HepG2 (cell line): ENCODE data around the gene KARS1. TPM values are rescaled to one million over a fixed set of nuclear protein-coding genes. Genes with fewer than 3 reads are reported as not detected.
A peak's percentile ranks its signal among the peaks of the same experiment; 100 is the strongest.

Experiments used
- ATM ChIP-seq: fragments of 450-650 bp; IDR thresholded peaks from 2 replicates; pipeline ENCODE4 v1.7.1; 2017; ENCODE audit warnings: mild to moderate bottlenecking, borderline replicate concordance
- FOXC1 ChIP-seq: sonication (generic); formaldehyde crosslinking; IDR thresholded peaks from 2 replicates; pipeline ENCODE4 v1.8.0; 2022; ENCODE audit warnings: mild to moderate bottlenecking, missing genetic modification reagents, borderline replicate concordance
- GRHL1 ChIP-seq: sonication (generic); formaldehyde crosslinking; conservative IDR thresholded peaks from 2 replicates; pipeline ENCODE4 v1.8.0; 2022; ENCODE audit warnings: missing genetic modification reagents
- IRF1 ChIP-seq: sonication (generic); formaldehyde crosslinking; IDR thresholded peaks from 2 replicates; pipeline ENCODE4 v1.4.0; 2020; ENCODE audit warnings: low read depth, mild to moderate bottlenecking, missing genetic modification reagents
- ISL2 ChIP-seq: sonication (generic); formaldehyde crosslinking; IDR thresholded peaks from 2 replicates; pipeline ENCODE4 v1.5.0; 2020; ENCODE audit warnings: missing genetic modification reagents
- KAT8 ChIP-seq: IDR thresholded peaks from 2 replicates; pipeline ENCODE4 v1.6.1; 2016; ENCODE audit warnings: missing genetic modification reagents, missing compliant biosample characterization
- MXD1 ChIP-seq: sonication (generic); formaldehyde crosslinking; IDR thresholded peaks from 2 replicates; pipeline ENCODE4 v1.4.0; 2020; ENCODE audit warnings: mild to moderate bottlenecking, missing genetic modification reagents
- NCOA2 ChIP-seq: sonication (generic); formaldehyde crosslinking; IDR thresholded peaks from 2 replicates; pipeline ENCODE4 v1.8.0; 2022; ENCODE audit warnings: inconsistent platforms
- NFATC3 ChIP-seq: sonication (generic); formaldehyde crosslinking; IDR thresholded peaks from 2 replicates; pipeline ENCODE4 v1.5.1; 2020; ENCODE audit warnings: mild to moderate bottlenecking, missing genetic modification reagents
- NFIB ChIP-seq: sonication (generic); formaldehyde crosslinking; IDR thresholded peaks from 2 replicates; pipeline ENCODE4 v1.9.0; 2021; ENCODE audit warnings: missing genetic modification reagents, mild to moderate bottlenecking, borderline replicate concordance
- NR2F2 ChIP-seq: IDR thresholded peaks from 2 replicates; pipeline ENCODE4 v1.6.1; 2012; ENCODE audit warnings: low read depth, inconsistent platforms, borderline replicate concordance
- RBM22 ChIP-seq: fragments of 200-400 bp; formaldehyde crosslinking; optimal IDR thresholded peaks from 2 replicates; pipeline ENCODE3; 2017; ENCODE audit warnings: mild to moderate bottlenecking, low read length, moderate library complexity
- SUZ12 ChIP-seq: fragments of 150-350 bp; IDR thresholded peaks from 2 replicates; pipeline ENCODE4 v1.6.1; 2014; ENCODE audit warnings: low read depth, low read length
- SYNCRIP ChIP-seq: fragments of 200-400 bp; formaldehyde crosslinking; IDR thresholded peaks from 2 replicates; pipeline ENCODE4 v1.6.1; 2018; ENCODE audit warnings: mild to moderate bottlenecking, low read depth, low read length; ENCODE audit not compliant: insufficient read depth
- ZBTB37 ChIP-seq: sonication (generic); formaldehyde crosslinking; IDR thresholded peaks from 2 replicates; pipeline ENCODE4 v1.4.0; 2020; ENCODE audit warnings: mild to moderate bottlenecking, missing genetic modification reagents
- ZNF230 ChIP-seq: sonication (generic); formaldehyde crosslinking; IDR thresholded peaks from 2 replicates; pipeline ENCODE4 v1.4.0; 2020; ENCODE audit warnings: mild to moderate bottlenecking, missing genetic modification reagents
- ZNF232 ChIP-seq: sonication (generic); formaldehyde crosslinking; IDR thresholded peaks from 2 replicates; pipeline ENCODE4 v1.4.0; 2020; ENCODE audit warnings: missing genetic modification reagents, borderline replicate concordance
- ZNF274 ChIP-seq: sonication (generic); formaldehyde crosslinking; IDR thresholded peaks from 2 replicates; pipeline ENCODE4 v1.5.1; 2020; ENCODE audit warnings: mild to moderate bottlenecking, missing genetic modification reagents
- ZNF34 ChIP-seq: sonication (generic); formaldehyde crosslinking; IDR thresholded peaks from 2 replicates; pipeline ENCODE4 v1.4.0; 2020; ENCODE audit warnings: mild to moderate bottlenecking, missing genetic modification reagents, borderline replicate concordance
- ZNF547 ChIP-seq: sonication (generic); formaldehyde crosslinking; IDR thresholded peaks from 2 replicates; pipeline ENCODE4 v1.5.1; 2020; ENCODE audit warnings: mild to moderate bottlenecking, missing genetic modification reagents
- ZNF598 ChIP-seq: sonication (generic); formaldehyde crosslinking; IDR thresholded peaks from 2 replicates; pipeline ENCODE4 v1.5.1; 2020; ENCODE audit warnings: mild to moderate bottlenecking, missing genetic modification reagents, borderline replicate concordance
- ZNF619 ChIP-seq: sonication (generic); formaldehyde crosslinking; IDR thresholded peaks from 2 replicates; pipeline ENCODE4 v1.4.0; 2020; ENCODE audit warnings: mild to moderate bottlenecking, missing genetic modification reagents
- ZSCAN12 ChIP-seq: sonication (generic); formaldehyde crosslinking; IDR thresholded peaks from 2 replicates; pipeline ENCODE4 v1.9.0; 2021; ENCODE audit warnings: mild to moderate bottlenecking, missing genetic modification reagents
- ZUFSP ChIP-seq: sonication (generic); formaldehyde crosslinking; IDR thresholded peaks from 2 replicates; pipeline ENCODE4 v1.9.0; 2021; ENCODE audit warnings: missing genetic modification reagents, mild to moderate bottlenecking, borderline replicate concordance
- polyA plus RNA-seq, 8 experiments: library from polyadenylated mRNA; depleted of rRNA in 3 of 8; stranded (reverse) in 7 of 8; unstranded in 1 of 8; fragments of >200 nt; fragmentation: Illumina TruSeq in 4 of 8; extraction: Trizol in 4 of 8; gene quantifications; 2 replicates each; pipeline versions ENCODE4 v1.2.1 to v1.2.3, GENCODE V29; 2011 to 2016; ENCODE audit warnings: low read depth in 4 of 8, missing spikeins in 1 of 8, mixed read lengths in 1 of 8; ENCODE audit not compliant: insufficient read depth in 1 of 8
- total RNA-seq, 5 experiments: library from RNA; depleted of rRNA; stranded (reverse); fragments of >200 nt; fragmentation: Illumina TruSeq; extraction: Trizol; gene quantifications; 2 replicates each; pipeline ENCODE4 v1.2.3, GENCODE V29; 2016; ENCODE audit warnings: low read depth in 1 of 5

The KARS1 gene
- total and polyA plus RNA-seq, 2 of the 13 experiments (the other 11 are each of a cell fraction or from before 2014, with no cell fraction given): 141 to 276 TPM

- no peak for TF ChIP-seq ZBTB37
- TF ChIP-seq NR2F2: peak; percentile 43; the same call in 1 of the 2 replicates
- TF ChIP-seq FOXC1 (CRISPR knock-in tag): peak; percentile 94; the same call in 1 of the 2 replicates
- no peak for TF ChIP-seq ZNF547 (CRISPR knock-in tag)
- TF ChIP-seq ZNF230 (CRISPR knock-in tag): peak; percentile 24
- peak; percentile 46; the same call in 1 of the 2 replicates for TF ChIP-seq ISL2 (CRISPR knock-in tag)
- TF ChIP-seq RBM22: peak; percentile 78
- TF ChIP-seq ZNF34 (CRISPR knock-in tag): no peak; the same call in 1 of the 2 replicates
- TF ChIP-seq ZSCAN12: peak; percentile 80; the same call in 1 of the 2 replicates
- no peak for TF ChIP-seq GRHL1 (CRISPR knock-in tag)
- TF ChIP-seq KAT8 (CRISPR knock-in tag): peak; percentile 98
- TF ChIP-seq SYNCRIP: no peak
- TF ChIP-seq ATM: no peak
- 0 out of 2 replicates have a peak, but pooled peaks have one; percentile 61 for TF ChIP-seq ZNF232 (CRISPR knock-in tag)
- peak; percentile 90 for TF ChIP-seq ZNF274 (CRISPR knock-in tag)
- peak; percentile 50; the same call in 1 of the 2 replicates for TF ChIP-seq NCOA2 (CRISPR knock-in tag)
- no peak for TF ChIP-seq NFATC3
- TF ChIP-seq SUZ12: no peak
- TF ChIP-seq MXD1 (CRISPR knock-in tag): peak; percentile 93; the same call in 1 of the 2 replicates
- no peak for TF ChIP-seq IRF1 (CRISPR knock-in tag)
- peak; percentile 89; the same call in 1 of the 2 replicates for TF ChIP-seq ZNF598 (CRISPR knock-in tag)
- TF ChIP-seq ZUFSP (CRISPR knock-in tag): no peak
- TF ChIP-seq ZNF619 (CRISPR knock-in tag): peak; percentile 68
- TF ChIP-seq NFIB (CRISPR knock-in tag): no peak
These were observed at the start of gene KARS1, which contains the start of gene TERF2IP (continued) for GRCh38 chr16:75647492-75648264.
